CD14-positive monocyte (primary cell): ENCODE results near the gene ALOX12B. TPM values are rescaled to one million over a fixed set of nuclear protein-coding genes. Genes with fewer than 3 reads are reported as not detected.

Experiments used
- DNase-seq, 3 donors: peaks; one replicate each; pipeline ENCODE4 v3.0.0-alpha.2; 2011 to 2022
- H2AFZ ChIP-seq: 2 replicates; pipeline ENCODE4 v1.6.0; 2012; ENCODE audit warnings: mild to moderate bottlenecking, low read depth, low read length, inconsistent platforms; ENCODE audit not compliant: insufficient read depth, poor library complexity, severe bottlenecking
- H3K27ac ChIP-seq, 2 donors: 1 replicate in 1 of 2; 2 replicates in 1 of 2; pipeline ENCODE4 v1.5.1; 2012 to 2013; ENCODE audit warnings: low read length in 2 of 2, control low read depth in 1 of 2, inconsistent platforms in 1 of 2, low read depth in 1 of 2, mild to moderate bottlenecking in 1 of 2
- H3K27me3 ChIP-seq, 2 donors: one replicate each; pipeline versions ENCODE4 v1.6.0 to v1.6.1; 2011 to 2013; ENCODE audit warnings: low read length in 2 of 2; ENCODE audit not compliant: control insufficient read depth in 2 of 2, insufficient read depth in 2 of 2
- H3K36me3 ChIP-seq, 2 donors: replicated peaks in 1 of 2; 1 replicate in 1 of 2; 2 replicates in 1 of 2; pipeline versions ENCODE4 v1.5.1 to v1.6.1; 2012 to 2013; ENCODE audit warnings: low read length in 2 of 2, control low read depth in 1 of 2, inconsistent platforms in 1 of 2, mild to moderate bottlenecking in 1 of 2; ENCODE audit not compliant: insufficient read depth in 2 of 2, control insufficient read depth in 1 of 2
- H3K4me1 ChIP-seq, 2 donors: 1 replicate in 1 of 2; 2 replicates in 1 of 2; pipeline versions ENCODE4 v1.5.1 to v1.6.1; 2012 to 2013; ENCODE audit warnings: low read length in 2 of 2, control low read depth in 1 of 2, inconsistent platforms in 1 of 2, mild to moderate bottlenecking in 1 of 2, moderate library complexity in 1 of 2; ENCODE audit not compliant: insufficient read depth in 2 of 2, control insufficient read depth in 1 of 2
- H3K4me2 ChIP-seq: replicated peaks from 2 replicates; pipeline ENCODE3; 2012; ENCODE audit warnings: low read length, moderate library complexity, mild to moderate bottlenecking; ENCODE audit not compliant: poor library complexity, severe bottlenecking; ENCODE audit errors: extremely low read depth
- H3K4me3 ChIP-seq, 3 experiments: fragments of 200-600 bp in 1 of 3; sonication (generic) in 1 of 3; replicated peaks in 1 of 3; 1 replicate in 2 of 3; 2 replicates in 1 of 3; pipeline ENCODE4 v1.5.1; 2011 to 2013; ENCODE audit warnings: low read length in 3 of 3, mild to moderate bottlenecking in 3 of 3, control low read depth in 2 of 3, low read depth in 2 of 3, inconsistent platforms in 1 of 3, moderate library complexity in 1 of 3
- H3K79me2 ChIP-seq: 2 replicates; pipeline ENCODE4 v1.6.0; 2012; ENCODE audit warnings: mild to moderate bottlenecking, control low read depth, inconsistent platforms, low read length, moderate library complexity; ENCODE audit not compliant: insufficient read depth
- H3K9ac ChIP-seq: 2 replicates; pipeline ENCODE4 v1.6.0; 2017; ENCODE audit warnings: low read length, mild to moderate bottlenecking; ENCODE audit not compliant: insufficient read depth, poor library complexity, severe bottlenecking
- H3K9me3 ChIP-seq, 2 donors: replicated peaks in 1 of 2; 1 replicate in 1 of 2; 2 replicates in 1 of 2; pipeline versions ENCODE4 v1.5.1 to v1.6.1; 2012 to 2013; ENCODE audit warnings: low read length in 2 of 2, control low read depth in 1 of 2; ENCODE audit not compliant: control insufficient read depth in 1 of 2, insufficient read depth in 1 of 2
- H4K20me1 ChIP-seq: 2 replicates; pipeline ENCODE4 v1.6.0; 2012; ENCODE audit warnings: mild to moderate bottlenecking, low read length, control low read depth, moderate library complexity; ENCODE audit not compliant: insufficient read depth
- H3K27ac Mint-ChIP-seq, 7 donors: one replicate each; pipeline ENCODE4 v1.8.0; 2020; ENCODE audit warnings: mild to moderate bottlenecking in 7 of 7, mixed read lengths in 7 of 7, moderate library complexity in 6 of 7, inconsistent platforms in 2 of 7
- H3K27me3 Mint-ChIP-seq, 3 donors: one replicate each; pipeline ENCODE4 v1.8.0; 2021 to 2022; ENCODE audit warnings: low read depth in 3 of 3, mild to moderate bottlenecking in 3 of 3, mixed read lengths in 3 of 3, moderate library complexity in 3 of 3, inconsistent platforms in 1 of 3
- H3K36me3 Mint-ChIP-seq, 2 donors: one replicate each; pipeline ENCODE4 v1.8.0; 2020; ENCODE audit warnings: mixed read lengths in 2 of 2, inconsistent platforms in 1 of 2, mild to moderate bottlenecking in 1 of 2
- H3K4me1 Mint-ChIP-seq: one replicate; pipeline ENCODE4 v1.8.0; 2020; ENCODE audit warnings: mild to moderate bottlenecking, mixed read lengths
- H3K4me3 Mint-ChIP-seq, 2 donors: one replicate each; pipeline ENCODE4 v1.8.0; 2020; ENCODE audit warnings: mild to moderate bottlenecking in 2 of 2, mixed read lengths in 2 of 2, moderate library complexity in 1 of 2
- H3K9me3 Mint-ChIP-seq, 7 donors: one replicate each; pipeline ENCODE4 v1.8.0; 2020 to 2022; ENCODE audit warnings: mixed read lengths in 7 of 7, mild to moderate bottlenecking in 6 of 7, moderate library complexity in 6 of 7, inconsistent platforms in 2 of 7
- CTCF ChIP-seq: fragments of 200-600 bp; IDR thresholded peaks from one replicate; pipeline ENCODE4 v1.8.0; 2022; ENCODE audit warnings: antibody characterized with exemption, mild to moderate bottlenecking
- WGBS: methylation state at CpG from one replicate; pipeline ENCODE4 v1.1.5; 2013; ENCODE audit warnings: missing lambda C conversion rate; ENCODE audit not compliant: insufficient coverage; 5-methylcytosine and 5-hydroxymethylcytosine counted together
- intact Hi-C, 2 donors: fragments of 100-400 bp; cut with micrococcal nuclease; formaldehyde crosslinking; loops; one replicate each; pipeline versions ENCODE4 v1.15.0 to v1.15.1; 2023
- polyA plus RNA-seq, 3 donors: library from polyadenylated mRNA; depleted of rRNA in 1 of 3; unstranded in 2 of 3; stranded (reverse) in 1 of 3; fragments of 300-500 nt in 2 of 3; fragments of >200 nt in 1 of 3; fragmentation: Illumina TruSeq in 2 of 3; gene quantifications; 1 replicate in 2 of 3; 2 replicates in 1 of 3; pipeline ENCODE4 v1.2.3, GENCODE V29; 2012 to 2021

ALOX12B gene
- polyA plus RNA-seq, 3 donors: not detected

- Histone ChIP-seq H3K9ac (no peak overlapping the region), H4K20me1 (no peaks in the 10 kb centered on the region), H3K27ac (no peak overlapping the region), H2AFZ (no peak overlapping the region), H3K36me3 (no peaks in the 10 kb centered on the region), H3K27me3 (peaks cover 0 to 5% of the 10 kb centered on the region in 2 donors), H3K4me1 (no peaks in the 10 kb centered on the region), H3K4me2 (no peak overlapping the region), H3K4me3 (no peak overlapping the region), H3K9me3 (no peaks in the 10 kb centered on the region), H3K79me2 (no peaks in the 10 kb centered on the region)
- Mint-ChIP-seq H3K9me3 (peaks cover 0 to 4% (median 0%) of the 10 kb centered on the region in 7 donors), H3K4me1 (peaks cover 3% of the 10 kb centered on the region), H3K27ac (no peak overlapping the region), H3K4me3 (no peak overlapping the region), H3K27me3 (peaks cover 25 to 54% (median 27%) of the 10 kb centered on the region in 3 donors), H3K36me3 (no peaks in the 10 kb centered on the region)
- intact Hi-C loops: no loop called here
- TF ChIP-seq CTCF: no peak
- no peak for DNase-seq
- WGBS: 79% methylated on average over 2 of the region's 5 CpGs
Observed at GRCh38 chr17:8087952-8088230, 375 bp upstream of the ALOX12B start.

- 75% methylated on average over 5 of the region's 6 CpGs for WGBS
Observed at GRCh38 chr17:8084250-8084649, 3.3 kb downstream of the ALOX12B start.

More at GRCh38 chr17:8084250-8084649, 3.3 kb downstream of the ALOX12B start:
- peak overlapping the region in 1 of 7 donors; percentile 9 for H3K27ac Mint-ChIP-seq
- H3K27me3 Mint-ChIP-seq: peaks cover 25 to 51% (median 30%) of the 10 kb centered on the region in 3 donors
- Histone ChIP-seq H3K79me2 (no peaks in the 10 kb centered on the region), H3K36me3 (no peaks in the 10 kb centered on the region), H2AFZ (no peak overlapping the region), H3K27me3 (peaks cover 0 to 16% of the 10 kb centered on the region in 2 donors), H3K9ac (no peak overlapping the region), H3K9me3 (no peaks in the 10 kb centered on the region), H3K27ac (no peak overlapping the region), H3K4me1 (peaks cover 11 to 12% of the 10 kb centered on the region in 2 donors), H4K20me1 (no peaks in the 10 kb centered on the region), H3K4me2 (no peak overlapping the region), H3K4me3 (no peak overlapping the region)
- TF ChIP-seq CTCF: no peak
- intact Hi-C loops: no loop called here
- H3K4me3 Mint-ChIP-seq: no peak overlapping the region
- no peak for DNase-seq
- H3K9me3 Mint-ChIP-seq: peaks cover 0 to 2% (median 0%) of the 10 kb centered on the region in 7 donors
- H3K4me1 Mint-ChIP-seq: peaks cover 6% of the 10 kb centered on the region
- H3K36me3 Mint-ChIP-seq: no peaks in the 10 kb centered on the region
